K562 (cell line): ENCODE data around the gene TM7SF3. TPM values are rescaled to one million over a fixed set of nuclear protein-coding genes. Genes with fewer than 3 reads are reported as not detected.

Experiments
- ATAC-seq: fragments of 200-7000 bp; cut with Tn5 transposase; 3 replicates; pipeline ENCODE4 v1.9.1; 2020; ENCODE audit warnings: moderate library complexity
- BruUV-seq: library from RNA; stranded (reverse); fragments of 400-500 nt; replicated peaks from 2 replicates; lab custom pipeline; 2021; lab: Mats Ljungman, UMichigan
- CTCF ChIA-PET: fragments of 300-600 bp; formaldehyde crosslinking; extraction: SDS; loops from one replicate; lab custom pipeline; 2021; ENCODE audit warnings: low intra/inter-chr PET ratio; lab: Yijun Ruan, JAX
- POLR2A ChIA-PET: fragments of 300-600, 350-650 bp; sonication (Branson Sonifier 250); formaldehyde crosslinking; extraction: SDS; loops from one replicate; lab custom pipeline; 2021; ENCODE audit warnings: antibody characterized with exemption, inconsistent platforms; lab: Yijun Ruan, JAX
- DNase-seq, 4 experiments: peaks; one replicate each; pipeline versions ENCODE4 v3.0.0 to v3.0.0-alpha.2; 2011 to 2018; ENCODE audit warnings: low spot score in 3 of 4, mixed read lengths in 3 of 4; ENCODE audit errors: extremely low read depth in 1 of 4
- FAIRE-seq: peaks from 2 replicates; lab custom pipeline; 2011; peaks lifted over from hg19 to GRCh38; lab: Jason Lieb, UNC
- H2AFZ ChIP-seq: 2 replicates; pipeline ENCODE4 v1.6.0; 2011; ENCODE audit warnings: low read depth, low read length, control low read depth, inconsistent platforms
- H3K27ac ChIP-seq: fragments of 200-600 bp; 3 replicates; pipeline ENCODE4 v1.8.0; 2011; ENCODE audit warnings: low read depth, mild to moderate bottlenecking, control low read depth, inconsistent platforms, low read length, moderate library complexity, mixed read lengths; ENCODE audit errors: extremely low read depth
- H3K27me3 ChIP-seq, 2 experiments: fragments of 300-600 bp in 1 of 2; 2 replicates in 1 of 2; 3 replicates in 1 of 2; pipeline versions ENCODE4 v1.6.0 to v1.8.0; 2011; ENCODE audit warnings: inconsistent platforms in 2 of 2, low read length in 2 of 2, mild to moderate bottlenecking in 1 of 2, mixed read lengths in 1 of 2, moderate library complexity in 1 of 2; ENCODE audit not compliant: control insufficient read depth in 2 of 2, insufficient read depth in 2 of 2
- H3K36me3 ChIP-seq: fragments of 300-600 bp; 3 replicates; pipeline ENCODE4 v1.8.0; 2011; ENCODE audit warnings: mild to moderate bottlenecking, low read length, inconsistent platforms; ENCODE audit not compliant: control insufficient read depth, insufficient read depth
- H3K4me1 ChIP-seq, 2 experiments: fragments of 200-600 bp in 1 of 2; replicated peaks in 1 of 2; 2 replicates in 1 of 2; 3 replicates in 1 of 2; pipeline versions ENCODE4 v1.5.1 to v1.8.0; 2011; ENCODE audit warnings: inconsistent platforms in 2 of 2, low read length in 2 of 2, mild to moderate bottlenecking in 1 of 2, mixed read lengths in 1 of 2, moderate library complexity in 1 of 2; ENCODE audit not compliant: control insufficient read depth in 2 of 2, insufficient read depth in 2 of 2
- H3K4me2 ChIP-seq: 2 replicates; pipeline ENCODE4 v1.6.1; 2011; ENCODE audit warnings: low read length, control low read depth, inconsistent platforms, mixed read lengths; ENCODE audit not compliant: insufficient read depth
- H3K4me3 ChIP-seq: fragments of 200-600 bp; sonication (generic), shearing (Covaris generic); 2 replicates; pipeline ENCODE4 v1.5.1; 2016; ENCODE audit warnings: control low read depth, inconsistent platforms
- H3K79me2 ChIP-seq: fragments of 200-600 bp; 3 replicates; pipeline ENCODE4 v1.8.0; 2011; ENCODE audit warnings: low read length, inconsistent platforms; ENCODE audit not compliant: control insufficient read depth, insufficient read depth
- H3K9ac ChIP-seq, 2 experiments: 2 replicates each; pipeline versions ENCODE4 v1.6.0 to v1.6.1; 2011; ENCODE audit warnings: low read depth in 2 of 2, low read length in 2 of 2, control low read depth in 1 of 2, inconsistent platforms in 1 of 2, mild to moderate bottlenecking in 1 of 2, mixed read lengths in 1 of 2; ENCODE audit not compliant: insufficient read depth in 1 of 2
- H3K9me1 ChIP-seq: one replicate; pipeline ENCODE4 v1.6.0; 2011; ENCODE audit warnings: inconsistent platforms, mild to moderate bottlenecking, low read length, moderate library complexity; ENCODE audit not compliant: control insufficient read depth, insufficient read depth
- H3K9me3 ChIP-seq: replicated peaks from 2 replicates; pipeline ENCODE4 v1.5.1; 2011; ENCODE audit warnings: low read depth, low read length, inconsistent platforms; ENCODE audit not compliant: control insufficient read depth, insufficient read depth
- H4K20me1 ChIP-seq: replicated peaks from 2 replicates; pipeline ENCODE4 v1.6.1; 2011; ENCODE audit warnings: low read length, inconsistent platforms, mixed read lengths; ENCODE audit not compliant: control insufficient read depth, insufficient read depth
- CREB3L1 ChIP-seq: fragments of 450-650 bp; IDR thresholded peaks from 2 replicates; pipeline ENCODE4 v1.6.1; 2014; ENCODE audit warnings: low read depth, mild to moderate bottlenecking, moderate library complexity, borderline replicate concordance
- DDX20 ChIP-seq: fragments of 450-650 bp; IDR thresholded peaks from 2 replicates; pipeline ENCODE4 v1.6.1; 2016; ENCODE audit warnings: missing genetic modification characterization, low read depth, mild to moderate bottlenecking, missing compliant biosample characterization, moderate library complexity
- DNMT1 ChIP-seq: fragments of 450-650 bp; IDR thresholded peaks from 2 replicates; pipeline ENCODE4 v1.6.1; 2016; ENCODE audit warnings: antibody characterized with exemption, mild to moderate bottlenecking
- NFE2L1 ChIP-seq: fragments of 450-650 bp; IDR thresholded peaks from 2 replicates; pipeline ENCODE4 v1.6.1; 2016; ENCODE audit warnings: missing genetic modification characterization, low read depth, mild to moderate bottlenecking, missing compliant biosample characterization, moderate library complexity, borderline replicate concordance
- PREB ChIP-seq: sonication (generic); formaldehyde crosslinking; IDR thresholded peaks from 2 replicates; pipeline ENCODE4 v1.8.1; 2023; ENCODE audit warnings: mild to moderate bottlenecking, missing genetic modification reagents
- RBM14 ChIP-seq: fragments of 200-400 bp; formaldehyde crosslinking; IDR thresholded peaks from 2 replicates; pipeline ENCODE4 v1.6.1; 2018; ENCODE audit warnings: low read depth, mild to moderate bottlenecking, low read length, moderate library complexity, borderline replicate concordance; ENCODE audit not compliant: insufficient read depth
- ZNF696 ChIP-seq: fragments of 250-450 bp; sonication (Bioruptor Pico); conservative IDR thresholded peaks from 2 replicates; pipeline ENCODE4 v1.4.0; 2020; ENCODE audit warnings: mild to moderate bottlenecking, moderate library complexity
- ZNF785 ChIP-seq: fragments of 250-450 bp; sonication (Bioruptor Pico); IDR thresholded peaks from 2 replicates; pipeline ENCODE4 v1.4.0; 2020; ENCODE audit warnings: mild to moderate bottlenecking
- WGBS: fragments of 100-300 bp; shearing (Covaris generic); methylation state at CpG from one replicate; pipeline ENCODE4 v1.1.6; 2016; ENCODE audit warnings: low coverage, mixed read lengths; ENCODE audit not compliant: insufficient coverage; ENCODE audit errors: missing lambda C conversion rate; 5-methylcytosine and 5-hydroxymethylcytosine counted together
- in situ Hi-C: fragments of 300-500 bp; cut with MboI; formaldehyde crosslinking; loops from 4 replicates; pipeline ENCODE4 v1.15.0; 2018; ENCODE audit warnings: inconsistent platforms, mixed read lengths
- intact Hi-C: fragments of 100-400 bp; cut with micrococcal nuclease; formaldehyde crosslinking; loops from 2 replicates; pipeline ENCODE4 v1.14.2; 2022
- polyA plus RNA-seq, 8 experiments: library from polyadenylated mRNA; depleted of rRNA in 4 of 8; stranded (reverse) in 5 of 8; unstranded in 3 of 8; fragments of >200 nt; fragmentation: Nextera tagmentation in 2 of 8; fragmentation: Illumina TruSeq in 1 of 8; extraction: Ambion mirVana in 2 of 8; extraction: Trizol in 1 of 8; gene quantifications; 2 replicates each; pipeline versions ENCODE4 v1.2.1 to v1.2.3, GENCODE V29; 2011 to 2014; ENCODE audit warnings: inconsistent platforms in 1 of 8, missing spikeins in 1 of 8
- total RNA-seq, 7 experiments: library from RNA; depleted of rRNA in 6 of 7; stranded (reverse); fragments of >200 nt in 6 of 7; fragmentation: Illumina TruSeq in 2 of 7; extraction: Trizol in 2 of 7; gene quantifications; 2 replicates each; pipeline versions ENCODE4 v1.2.1 to v1.2.3, GENCODE V29; 2011 to 2021; ENCODE audit warnings: low replicate concordance in 1 of 7
- TF ChIP-seq, protein P1 (sequence below): IDR thresholded peaks from 2 replicates; pipeline ENCODE4 v1.6.1; 2016; ENCODE audit warnings: missing genetic modification characterization, missing compliant biosample characterization
- TF ChIP-seq, protein P2 (sequence below), 2 experiments: fragments of 450-650 bp in 1 of 2; IDR thresholded peaks; 2 replicates each; pipeline ENCODE4 v1.6.1; 2011 to 2017; ENCODE audit warnings: low read depth in 2 of 2, antibody characterized with exemption in 1 of 2, borderline replicate concordance in 1 of 2, low read length in 1 of 2, mild to moderate bottlenecking in 1 of 2, mixed read lengths in 1 of 2; ENCODE audit not compliant: control insufficient read depth in 1 of 2

The TM7SF3 gene
- total and polyA plus RNA-seq, 9 of the 15 experiments (the other 6 are each of a cell fraction or from before 2014, with no cell fraction given), result 9.3 to 90.4 (median 24.8) TPM

DNA sequence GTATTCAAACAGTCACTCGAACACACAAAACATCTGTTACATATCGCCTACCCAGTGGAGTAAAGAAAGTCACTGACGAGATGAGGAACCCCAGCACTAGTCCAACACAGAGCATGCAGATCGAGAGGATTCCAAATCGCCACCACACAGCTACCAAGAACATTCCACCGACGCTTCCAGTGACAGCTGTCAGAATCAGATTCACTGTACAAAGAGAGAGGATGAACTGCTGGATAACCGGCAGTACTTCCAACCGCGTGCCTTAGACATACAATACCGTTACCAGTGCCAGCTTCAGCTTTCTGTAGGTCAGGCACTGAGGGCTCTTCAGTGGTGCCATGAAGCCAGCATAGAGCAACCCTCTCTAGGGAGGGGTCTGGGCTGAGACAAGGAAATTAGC, 34.5 kb downstream of the TM7SF3 start (continued):
- TF ChIP-seq CREB3L1 (no peak), PREB (no peak)
- TF ChIP-seq, all 486 proteins: peak for 0

- TF ChIP-seq RBM14 (no peak), ZNF785 (no peak), DNMT1 (no peak), DDX20 (tag) (no peak), ZNF696 (CRISPR knock-in tag) (no peak), NFE2L1 (tag) (no peak)
- TF ChIP-seq, protein P1, sequence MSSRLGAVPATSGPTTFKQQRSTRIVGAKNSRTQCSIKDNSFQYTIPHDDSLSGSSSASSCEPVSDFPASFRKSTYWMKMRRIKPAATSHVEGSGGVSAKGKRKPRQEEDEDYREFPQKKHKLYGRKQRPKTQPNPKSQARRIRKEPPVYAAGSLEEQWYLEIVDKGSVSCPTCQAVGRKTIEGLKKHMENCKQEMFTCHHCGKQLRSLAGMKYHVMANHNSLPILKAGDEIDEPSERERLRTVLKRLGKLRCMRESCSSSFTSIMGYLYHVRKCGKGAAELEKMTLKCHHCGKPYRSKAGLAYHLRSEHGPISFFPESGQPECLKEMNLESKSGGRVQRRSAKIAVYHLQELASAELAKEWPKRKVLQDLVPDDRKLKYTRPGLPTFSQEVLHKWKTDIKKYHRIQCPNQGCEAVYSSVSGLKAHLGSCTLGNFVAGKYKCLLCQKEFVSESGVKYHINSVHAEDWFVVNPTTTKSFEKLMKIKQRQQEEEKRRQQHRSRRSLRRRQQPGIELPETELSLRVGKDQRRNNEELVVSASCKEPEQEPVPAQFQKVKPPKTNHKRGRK, result no peak
- TF ChIP-seq, protein P2, sequence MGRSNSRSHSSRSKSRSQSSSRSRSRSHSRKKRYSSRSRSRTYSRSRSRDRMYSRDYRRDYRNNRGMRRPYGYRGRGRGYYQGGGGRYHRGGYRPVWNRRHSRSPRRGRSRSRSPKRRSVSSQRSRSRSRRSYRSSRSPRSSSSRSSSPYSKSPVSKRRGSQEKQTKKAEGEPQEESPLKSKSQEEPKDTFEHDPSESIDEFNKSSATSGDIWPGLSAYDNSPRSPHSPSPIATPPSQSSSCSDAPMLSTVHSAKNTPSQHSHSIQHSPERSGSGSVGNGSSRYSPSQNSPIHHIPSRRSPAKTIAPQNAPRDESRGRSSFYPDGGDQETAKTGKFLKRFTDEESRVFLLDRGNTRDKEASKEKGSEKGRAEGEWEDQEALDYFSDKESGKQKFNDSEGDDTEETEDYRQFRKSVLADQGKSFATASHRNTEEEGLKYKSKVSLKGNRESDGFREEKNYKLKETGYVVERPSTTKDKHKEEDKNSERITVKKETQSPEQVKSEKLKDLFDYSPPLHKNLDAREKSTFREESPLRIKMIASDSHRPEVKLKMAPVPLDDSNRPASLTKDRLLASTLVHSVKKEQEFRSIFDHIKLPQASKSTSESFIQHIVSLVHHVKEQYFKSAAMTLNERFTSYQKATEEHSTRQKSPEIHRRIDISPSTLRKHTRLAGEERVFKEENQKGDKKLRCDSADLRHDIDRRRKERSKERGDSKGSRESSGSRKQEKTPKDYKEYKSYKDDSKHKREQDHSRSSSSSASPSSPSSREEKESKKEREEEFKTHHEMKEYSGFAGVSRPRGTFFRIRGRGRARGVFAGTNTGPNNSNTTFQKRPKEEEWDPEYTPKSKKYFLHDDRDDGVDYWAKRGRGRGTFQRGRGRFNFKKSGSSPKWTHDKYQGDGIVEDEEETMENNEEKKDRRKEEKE (IDR thresholded peaks at IDR 0.05; ENCODE audit: borderline replicate concordance in 1 of 2, control insufficient read depth in 1 of 2, low read depth in 2 of 2, low read length in 1 of 2), result no peak
- FAIRE-seq, result no peak
- no TSS peak for BruUV-seq
- no peaks in the 10 kb centered on the region for H3K27me3 ChIP-seq
- no peak overlapping the region for H3K9ac ChIP-seq
- CTCF ChIA-PET, result no interaction called here
- H4K20me1 ChIP-seq, result no peaks in the 10 kb centered on the region
- H3K4me1 ChIP-seq, result no peaks in the 10 kb centered on the region
- H3K27ac ChIP-seq, result no peak overlapping the region
- intact Hi-C loops (no loop called here), in situ Hi-C loops (no loop called here)
- no peaks in the 10 kb centered on the region for H3K79me2 ChIP-seq
- WGBS, result 38% methylated on average over 1 of the region's 1 CpG
- H3K9me3 ChIP-seq, result no peaks in the 10 kb centered on the region
- no peak overlapping the region for H2AFZ ChIP-seq
- peaks cover 21% of the 10 kb centered on the region; the same call in 2 of the 3 replicates for H3K36me3 ChIP-seq
- POLR2A ChIA-PET, result interaction anchor here (0.6 kb wide), 1 partner anchor 221 kb away, joined by 3 read pairs; no protein-coding TSS in a partner anchor
- no peaks in the 10 kb centered on the region for H3K9me1 ChIP-seq
- H3K4me2 ChIP-seq, result no peak overlapping the region
- no peak overlapping the region for H3K4me3 ChIP-seq
- ATAC-seq, result no peak
- DNase-seq, result no peak
Measured at GRCh38 chr12:26978801-26979200, 35.4 kb downstream of the TM7SF3 start.
